AG04450 (cell line): Measurements from ENCODE around the gene KCNK4. TPM values are rescaled to one million over a fixed set of nuclear protein-coding genes. Genes with fewer than 3 reads are reported as not detected.

Source experiments
- CTCF ChIA-PET: fragments of 300-600, 350-600 bp; formaldehyde crosslinking; extraction: SDS; loops from one replicate; lab custom pipeline; 2022; ENCODE audit warnings: antibody characterized with exemption, inconsistent platforms; lab: Charles Lee
- POLR2A ChIA-PET: fragments of 350-600 bp; formaldehyde crosslinking; extraction: SDS; loops from one replicate; lab custom pipeline; 2021; ENCODE audit warnings: antibody characterized with exemption, inconsistent platforms; lab: Yijun Ruan, JAX
- DNase-seq: peaks from one replicate; pipeline ENCODE4 v3.0.0-alpha.2; 2011; ENCODE audit warnings: low read depth, low spot score
- H3K27ac ChIP-seq: one replicate; pipeline ENCODE4 v1.5.1; 2012; ENCODE audit warnings: low read depth, low read length, control low read depth
- H3K27me3 ChIP-seq: one replicate; pipeline ENCODE4 v1.6.0; 2012; ENCODE audit warnings: low read length; ENCODE audit not compliant: control insufficient read depth, insufficient read depth
- H3K4me3 ChIP-seq: 2 replicates; pipeline ENCODE4 v1.5.1; 2011; ENCODE audit warnings: mild to moderate bottlenecking, low read depth, low read length, control low read depth
- H3K9me3 ChIP-seq: 2 replicates; pipeline ENCODE4 v1.5.1; 2012; ENCODE audit warnings: low read length; ENCODE audit not compliant: control insufficient read depth, insufficient read depth
- polyA plus RNA-seq: library from polyadenylated mRNA; depleted of rRNA; stranded (reverse); fragments of >200 nt; gene quantifications from 2 replicates; pipeline ENCODE4 v1.2.3, GENCODE V29; 2011
- TF ChIP-seq, protein P1 (sequence below): IDR thresholded peaks from 2 replicates; pipeline ENCODE4 v1.5.1; 2011; ENCODE audit warnings: low read depth, low read length, control low read depth, inconsistent platforms

The KCNK4 gene
- polyA plus RNA-seq, 1 experiment: not detected

GRCh38 chr11:64250415-64251015 is 40.6 kb upstream of the KCNK4 start:
- Histone ChIP-seq H3K9me3 (no peaks in the 10 kb centered on the region), H3K4me3 (peak overlapping the region; percentile 69), H3K27me3 (no peaks in the 10 kb centered on the region), H3K27ac (no peak overlapping the region)
- ChIA-PET CTCF (interaction anchor here (0.9 to 3.9 kb wide), 11 partner anchors 10 to 105 kb away, joined by 3 to 50 read pairs (median 7); partner anchors contain the start of gene CATSPERZ), POLR2A (interaction anchor here (0.6 to 1.7 kb wide), 3 partner anchors 59 to 672 kb away, joined by 3 to 4 read pairs (median 4); partner anchors contain the start of genes PRDX5 and TRMT112)
- TF ChIP-seq, protein P1, sequence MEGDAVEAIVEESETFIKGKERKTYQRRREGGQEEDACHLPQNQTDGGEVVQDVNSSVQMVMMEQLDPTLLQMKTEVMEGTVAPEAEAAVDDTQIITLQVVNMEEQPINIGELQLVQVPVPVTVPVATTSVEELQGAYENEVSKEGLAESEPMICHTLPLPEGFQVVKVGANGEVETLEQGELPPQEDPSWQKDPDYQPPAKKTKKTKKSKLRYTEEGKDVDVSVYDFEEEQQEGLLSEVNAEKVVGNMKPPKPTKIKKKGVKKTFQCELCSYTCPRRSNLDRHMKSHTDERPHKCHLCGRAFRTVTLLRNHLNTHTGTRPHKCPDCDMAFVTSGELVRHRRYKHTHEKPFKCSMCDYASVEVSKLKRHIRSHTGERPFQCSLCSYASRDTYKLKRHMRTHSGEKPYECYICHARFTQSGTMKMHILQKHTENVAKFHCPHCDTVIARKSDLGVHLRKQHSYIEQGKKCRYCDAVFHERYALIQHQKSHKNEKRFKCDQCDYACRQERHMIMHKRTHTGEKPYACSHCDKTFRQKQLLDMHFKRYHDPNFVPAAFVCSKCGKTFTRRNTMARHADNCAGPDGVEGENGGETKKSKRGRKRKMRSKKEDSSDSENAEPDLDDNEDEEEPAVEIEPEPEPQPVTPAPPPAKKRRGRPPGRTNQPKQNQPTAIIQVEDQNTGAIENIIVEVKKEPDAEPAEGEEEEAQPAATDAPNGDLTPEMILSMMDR: no peak
- no peak for DNase-seq

DNA sequence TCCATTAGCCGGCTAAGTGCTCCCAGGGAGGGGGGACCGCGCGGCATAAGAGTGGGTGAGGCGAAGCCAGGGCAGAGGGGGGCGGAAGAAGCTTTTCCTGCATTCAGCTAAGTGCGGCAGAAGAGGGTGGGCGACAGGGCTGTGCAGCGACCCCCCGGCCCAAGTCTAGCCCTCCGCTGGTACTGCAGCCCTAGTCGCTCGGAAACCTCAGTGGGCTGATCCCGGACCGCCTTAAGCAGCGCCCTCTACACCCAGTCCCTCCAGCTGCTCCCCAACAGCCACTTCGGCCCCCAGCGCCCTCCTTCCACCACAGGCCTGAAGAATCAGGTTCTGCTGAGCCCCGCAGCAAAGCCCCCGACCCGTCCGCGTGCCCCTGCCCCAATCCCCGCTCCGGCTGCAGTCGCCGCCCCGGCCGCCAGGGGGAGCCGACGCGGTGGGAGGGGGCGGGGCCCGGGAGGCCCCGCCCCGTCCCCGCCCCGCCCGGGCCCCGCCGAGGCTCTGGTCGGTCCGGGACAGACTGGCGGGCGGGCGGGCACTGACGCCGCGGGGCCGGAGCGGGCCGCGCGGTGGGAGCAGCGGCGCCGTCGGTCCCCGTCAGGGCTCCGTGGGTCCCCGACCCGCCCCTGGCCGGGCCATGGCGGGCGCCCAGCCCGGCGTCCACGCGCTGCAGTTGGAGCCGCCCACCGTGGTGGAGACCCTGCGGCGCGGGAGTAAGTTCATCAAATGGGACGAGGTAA is 39.9 kb upstream of the KCNK4 start, which contains the start of gene PLCB3:
Gene PLCB3, plus strand, starts transcription at position 515 of the 737 bp plus-strand sequence. Its CDS starts 120 bp downstream, at position 635.
- no peak for DNase-seq
- TF ChIP-seq, protein P1: peak; percentile 53
- ChIA-PET POLR2A (interaction anchor here (0.5 to 1.7 kb wide), 6 partner anchors 10 to 1221 kb away, joined by 3 to 8 read pairs (median 5); partner anchors contain the start of genes FKBP2, PRDX5 and TRMT112), CTCF (interaction anchor here (0.6 to 3.9 kb wide), 15 partner anchors 8 to 104 kb away, joined by 3 to 50 read pairs (median 5); partner anchors contain the start of gene CATSPERZ)
- Histone ChIP-seq H3K9me3 (no peaks in the 10 kb centered on the region), H3K4me3 (peak within 1 kb of the TSS; percentile 77), H3K27ac (peak within 1 kb of the TSS; percentile 11), H3K27me3 (no peaks in the 10 kb centered on the region)

- DNase-seq: no peak
- H3K4me3 ChIP-seq: peak overlapping the region; percentile 77
- POLR2A ChIA-PET: interaction anchor here (0.5 to 1.5 kb wide), 7 partner anchors 11 to 1220 kb away, joined by 3 to 11 read pairs (median 8); partner anchors contain the start of gene FKBP2
- no peaks in the 10 kb centered on the region for H3K9me3 ChIP-seq
- TF ChIP-seq, protein P1: no peak
- H3K27me3 ChIP-seq: no peaks in the 10 kb centered on the region
- CTCF ChIA-PET: interaction anchor here (0.6 to 3.9 kb wide), 9 partner anchors 9 to 103 kb away, joined by 3 to 50 read pairs (median 3); partner anchors contain the start of gene CATSPERZ
- H3K27ac ChIP-seq: peak overlapping the region; percentile 11
These were observed 39.4 kb upstream of the KCNK4 start for GRCh38 chr11:64251753-64252002.

- Histone ChIP-seq H3K4me3 (peak overlapping the region; percentile 77), H3K27me3 (no peaks in the 10 kb centered on the region), H3K9me3 (no peaks in the 10 kb centered on the region), H3K27ac (peak overlapping the region; percentile 11)
- DNase-seq: no peak
- ChIA-PET CTCF (interaction anchor here (0.6 to 3.9 kb wide), 12 partner anchors 9 to 397 kb away, joined by 3 to 50 read pairs (median 4); partner anchors contain the start of genes CATSPERZ and TRMT112), POLR2A (interaction anchor here (0.9 to 1.5 kb wide), 5 partner anchors 11 to 19 kb away, joined by 5 to 11 read pairs (median 8); partner anchors contain the start of gene FKBP2)
- TF ChIP-seq, protein P1: peak; percentile 56
These were observed 38.9 kb upstream of the KCNK4 start for GRCh38 chr11:64252003-64252872.
